ENCODE results near the gene FGD6. TPM values are rescaled to one million over a fixed set of nuclear protein-coding genes. Genes with fewer than 3 reads are reported as not detected.

The FGD6 gene
- total and polyA plus RNA-seq, 7 donors = 0.96 to 7.1 (median 2.8) TPM

- Histone ChIP-seq H3K9me3 (no peaks in the 10 kb centered on the region), H3K4me1 (peaks cover 5% of the 10 kb centered on the region), H3K36me3 (ENCODE audit: insufficient read depth in 1 of 2, low read depth in 1 of 2) (no peaks in the 10 kb centered on the region), H3K27ac (no peak overlapping the region), H3K4me3 (no peak overlapping the region), H3K27me3 (ENCODE audit: insufficient read depth in 3 of 3, low read length in 2 of 3) (no peaks in the 10 kb centered on the region)
- ATAC-seq (no peak), DNase-seq (no peak)
- no peak for TF ChIP-seq CTCF (IDR thresholded peaks at IDR 0.05)
- intact Hi-C loops (cut with DNase I) = loop anchor here (1.0 to 5.0 kb wide), 3 partner anchors 99 to 419 kb away; partner anchors contain the start of genes FGD6 (in 1 of the 2) and VEZT (in 1 of the 2)
- WGBS, 3 donors = 45 to 70% (median 56%) methylated on average over 3 of the region's 3 CpGs
These were observed 98.5 kb downstream of the FGD6 start for GRCh38 chr12:95118788-95119179.

- DNase-seq (no peak), ATAC-seq (peak in 1 of 4 donors; percentile 28)
- no peaks in the 10 kb centered on the region for H3K36me3 ChIP-seq (ENCODE audit: insufficient read depth in 1 of 2, low read depth in 1 of 2)
- 49 to 56% (median 49%) methylated on average over 4 of the region's 4 CpGs for WGBS, 3 donors
- H3K27ac ChIP-seq = no peak overlapping the region
- TF ChIP-seq CTCF (IDR thresholded peaks at IDR 0.05) = no peak
- peaks cover 5% of the 10 kb centered on the region for H3K4me1 ChIP-seq
- intact Hi-C loops (cut with DNase I) = loop anchor here (1.0 to 5.0 kb wide), 3 partner anchors 99 to 419 kb away; partner anchors contain the start of genes FGD6 (in 1 of the 2) and VEZT (in 1 of the 2)
- no peak overlapping the region for H3K4me3 ChIP-seq
- H3K9me3 ChIP-seq = no peaks in the 10 kb centered on the region
- H3K27me3 ChIP-seq (ENCODE audit: insufficient read depth in 3 of 3, low read length in 2 of 3) = no peaks in the 10 kb centered on the region
These were observed 99.0 kb downstream of the FGD6 start for GRCh38 chr12:95118138-95118787.

- WGBS, 3 donors = 40 to 53% (median 40%) methylated on average over 2 of the region's 2 CpGs
- Histone ChIP-seq H3K27ac (no peak overlapping the region), H3K4me1 (peaks cover 5% of the 10 kb centered on the region), H3K4me3 (no peak overlapping the region), H3K36me3 (ENCODE audit: insufficient read depth in 1 of 2, low read depth in 1 of 2) (no peaks in the 10 kb centered on the region), H3K9me3 (no peaks in the 10 kb centered on the region), H3K27me3 (ENCODE audit: insufficient read depth in 3 of 3, low read length in 2 of 3) (no peaks in the 10 kb centered on the region)
- ATAC-seq = peak; percentile 72 to 94 (median 82)
- no peak for DNase-seq
- intact Hi-C loops (cut with DNase I) = loop anchor here (1.0 to 5.0 kb wide), 4 partner anchors 100 to 420 kb away; partner anchors contain the start of genes FGD6 (in 1 of the 2) and VEZT (in 1 of the 2)
- peak; percentile 83 for TF ChIP-seq CTCF (IDR thresholded peaks at IDR 0.05)
These were observed 100.1 kb downstream of the FGD6 start for GRCh38 chr12:95117178-95117599.

- H3K36me3 ChIP-seq (ENCODE audit: insufficient read depth in 1 of 2, low read depth in 1 of 2) = no peaks in the 10 kb centered on the region
- DNase-seq = no peak
- no peak overlapping the region for H3K27ac ChIP-seq
- WGBS, 3 donors = 21 to 44% (median 34%) methylated on average over 3 of the region's 3 CpGs
- intact Hi-C loops (cut with DNase I) = loop anchor here (1.0 to 5.0 kb wide), 4 partner anchors 101 to 421 kb away; partner anchors contain the start of genes FGD6 (in 1 of the 2) and VEZT (in 1 of the 2)
- no peaks in the 10 kb centered on the region for H3K27me3 ChIP-seq (ENCODE audit: insufficient read depth in 3 of 3, low read length in 2 of 3)
- no peaks in the 10 kb centered on the region for H3K9me3 ChIP-seq
- peak; percentile 29 to 57 (median 32) for ATAC-seq
- no peak overlapping the region for H3K4me3 ChIP-seq
- H3K4me1 ChIP-seq = peaks cover 5% of the 10 kb centered on the region
- no peak for TF ChIP-seq CTCF (IDR thresholded peaks at IDR 0.05)
These were observed 100.5 kb downstream of the FGD6 start for GRCh38 chr12:95116773-95117172.

Measured in psoas muscle (tissue), 8 donors.